ENCODE measurements around the gene GPC1.

The GPC1 gene

DNA sequence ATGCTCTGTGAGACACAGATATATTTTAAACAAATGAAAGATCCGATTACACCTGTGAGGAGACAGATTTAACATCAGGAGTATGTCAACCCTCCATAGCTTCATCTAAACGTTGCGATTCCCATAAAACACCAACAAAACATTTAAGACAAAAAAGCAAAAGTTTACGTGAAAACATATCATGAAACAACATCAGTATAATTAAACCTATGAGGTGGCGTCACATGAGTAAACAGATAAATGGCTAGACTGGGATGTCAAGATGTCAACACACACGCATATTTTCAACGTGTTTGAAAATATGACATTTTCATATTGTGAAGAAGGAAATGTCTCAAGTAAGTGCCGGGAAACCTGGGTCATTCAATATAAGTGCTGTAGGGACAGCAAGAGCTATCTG, 25.5 kb upstream of the GPC1 start:
- DNase-seq (ENCODE audit: low read depth) = no peak
- TF ChIP-seq, protein P1, sequence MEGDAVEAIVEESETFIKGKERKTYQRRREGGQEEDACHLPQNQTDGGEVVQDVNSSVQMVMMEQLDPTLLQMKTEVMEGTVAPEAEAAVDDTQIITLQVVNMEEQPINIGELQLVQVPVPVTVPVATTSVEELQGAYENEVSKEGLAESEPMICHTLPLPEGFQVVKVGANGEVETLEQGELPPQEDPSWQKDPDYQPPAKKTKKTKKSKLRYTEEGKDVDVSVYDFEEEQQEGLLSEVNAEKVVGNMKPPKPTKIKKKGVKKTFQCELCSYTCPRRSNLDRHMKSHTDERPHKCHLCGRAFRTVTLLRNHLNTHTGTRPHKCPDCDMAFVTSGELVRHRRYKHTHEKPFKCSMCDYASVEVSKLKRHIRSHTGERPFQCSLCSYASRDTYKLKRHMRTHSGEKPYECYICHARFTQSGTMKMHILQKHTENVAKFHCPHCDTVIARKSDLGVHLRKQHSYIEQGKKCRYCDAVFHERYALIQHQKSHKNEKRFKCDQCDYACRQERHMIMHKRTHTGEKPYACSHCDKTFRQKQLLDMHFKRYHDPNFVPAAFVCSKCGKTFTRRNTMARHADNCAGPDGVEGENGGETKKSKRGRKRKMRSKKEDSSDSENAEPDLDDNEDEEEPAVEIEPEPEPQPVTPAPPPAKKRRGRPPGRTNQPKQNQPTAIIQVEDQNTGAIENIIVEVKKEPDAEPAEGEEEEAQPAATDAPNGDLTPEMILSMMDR (conservative IDR thresholded peaks at IDR 0.05; ENCODE audit: control insufficient read depth, insufficient read depth, low read depth, low read length) = no peak
- H3K4me3 ChIP-seq (ENCODE audit: control insufficient read depth, low read depth, low read length) = no peak overlapping the region

DNA sequence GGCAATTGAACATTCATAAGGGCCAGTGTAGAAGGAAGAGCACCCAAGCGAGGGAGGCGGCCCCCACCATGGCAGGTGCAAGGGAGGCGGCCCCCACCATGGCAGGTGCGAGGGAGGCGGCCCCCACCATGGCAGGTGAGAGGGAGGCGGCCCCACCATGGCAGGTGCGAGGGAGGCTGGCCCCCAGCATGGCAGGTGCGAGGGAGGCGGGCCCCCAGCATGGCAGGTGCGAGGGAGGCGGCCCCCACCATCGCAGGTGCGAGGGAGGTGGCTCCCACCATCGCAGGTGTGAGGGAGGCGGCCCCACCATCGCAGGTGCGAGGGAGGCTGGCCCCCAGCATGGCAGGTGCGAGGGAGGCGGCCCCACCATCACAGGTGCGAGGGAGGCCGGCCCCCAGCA, 24.7 kb upstream of the GPC1 start:
- H3K4me3 ChIP-seq (ENCODE audit: control insufficient read depth, low read depth, low read length) = no peak overlapping the region
- TF ChIP-seq, protein P1 (conservative IDR thresholded peaks at IDR 0.05; ENCODE audit: control insufficient read depth, insufficient read depth, low read depth, low read length) = no peak
- no peak for DNase-seq (ENCODE audit: low read depth)

DNA sequence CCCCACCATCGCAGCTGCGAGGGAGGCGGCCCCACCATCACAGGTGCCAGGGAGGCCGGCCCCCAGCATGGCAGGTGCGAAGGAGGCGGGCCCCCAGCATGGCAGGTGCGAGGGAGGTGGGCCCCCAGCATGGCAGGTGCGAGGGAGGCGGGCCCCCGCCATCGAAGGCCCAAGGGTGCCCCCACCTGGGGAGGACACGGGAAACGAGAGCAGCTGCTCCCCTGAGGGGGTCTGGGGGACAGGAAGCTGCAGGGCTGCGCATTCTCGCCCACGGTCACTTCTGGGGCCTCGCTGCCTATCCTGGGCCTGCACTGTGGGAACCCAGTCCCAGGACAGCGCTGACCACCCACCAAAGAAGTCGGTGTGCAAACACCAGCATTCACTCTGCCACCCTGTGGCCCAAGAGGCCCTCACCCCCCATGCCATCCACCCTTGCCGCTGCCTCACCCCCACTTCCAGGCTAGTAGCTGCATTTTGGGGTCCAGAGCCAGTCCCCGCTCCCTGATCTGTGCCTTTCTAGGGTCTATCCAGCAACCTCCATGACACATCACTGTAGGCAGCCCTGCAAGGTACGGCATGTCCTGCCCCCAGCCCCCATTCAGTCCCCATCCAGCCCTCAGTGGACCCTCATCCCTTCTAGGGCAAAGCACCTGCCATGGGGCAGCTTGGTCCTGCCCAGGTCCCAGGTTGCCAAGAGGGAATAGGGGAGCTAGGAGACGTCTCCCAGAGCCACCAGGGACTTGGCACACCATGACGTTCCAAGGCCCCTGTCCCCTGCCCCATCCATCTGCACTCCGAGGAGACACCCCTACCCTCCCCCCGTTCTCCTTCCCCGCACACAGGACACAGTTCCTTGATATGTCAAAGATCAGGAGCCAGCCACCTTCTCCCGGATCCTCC, 24.0 kb upstream of the GPC1 start:
- TF ChIP-seq, protein P1 (conservative IDR thresholded peaks at IDR 0.05; ENCODE audit: control insufficient read depth, insufficient read depth, low read depth, low read length) = no peak
- no peak overlapping the region for H3K4me3 ChIP-seq (ENCODE audit: control insufficient read depth, low read depth, low read length)
- DNase-seq (ENCODE audit: low read depth) = no peak

DNA sequence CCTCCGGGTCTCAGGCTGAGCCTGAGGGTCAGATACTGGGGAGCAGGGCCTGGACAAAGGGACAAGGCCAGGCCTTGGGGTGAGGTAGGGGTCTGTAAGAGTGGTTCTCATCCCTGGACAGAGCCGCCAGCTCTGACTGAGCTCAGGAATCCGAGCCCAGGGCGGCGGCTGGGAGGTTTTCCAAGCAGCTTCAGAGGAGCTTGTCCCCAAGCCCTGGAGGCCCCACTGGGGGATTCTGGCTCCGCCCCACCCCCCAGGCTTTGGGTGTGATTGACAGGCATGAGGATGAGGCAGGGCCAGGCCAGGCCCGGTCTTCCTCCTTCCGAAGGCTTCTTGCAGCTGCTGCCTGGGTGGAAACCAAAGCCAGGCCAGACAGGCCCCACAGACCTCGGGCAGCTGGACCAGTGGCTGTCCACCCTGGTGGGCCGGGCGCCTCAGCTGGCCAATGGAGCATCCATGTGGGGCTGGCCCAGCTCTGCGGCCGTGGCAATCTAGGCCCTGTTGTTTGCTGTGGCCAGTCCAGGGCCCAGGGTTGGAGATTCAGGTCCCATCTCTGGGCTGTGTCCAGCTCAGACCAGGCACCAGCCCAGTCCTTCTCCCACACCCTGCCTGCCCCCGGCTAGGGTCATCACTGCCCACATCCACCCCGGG, 23.1 kb upstream of the GPC1 start:
- no peak for DNase-seq (ENCODE audit: low read depth)
- TF ChIP-seq, protein P1 (conservative IDR thresholded peaks at IDR 0.05; ENCODE audit: control insufficient read depth, insufficient read depth, low read depth, low read length) = no peak
- H3K4me3 ChIP-seq (ENCODE audit: control insufficient read depth, low read depth, low read length) = no peak overlapping the region

DNA sequence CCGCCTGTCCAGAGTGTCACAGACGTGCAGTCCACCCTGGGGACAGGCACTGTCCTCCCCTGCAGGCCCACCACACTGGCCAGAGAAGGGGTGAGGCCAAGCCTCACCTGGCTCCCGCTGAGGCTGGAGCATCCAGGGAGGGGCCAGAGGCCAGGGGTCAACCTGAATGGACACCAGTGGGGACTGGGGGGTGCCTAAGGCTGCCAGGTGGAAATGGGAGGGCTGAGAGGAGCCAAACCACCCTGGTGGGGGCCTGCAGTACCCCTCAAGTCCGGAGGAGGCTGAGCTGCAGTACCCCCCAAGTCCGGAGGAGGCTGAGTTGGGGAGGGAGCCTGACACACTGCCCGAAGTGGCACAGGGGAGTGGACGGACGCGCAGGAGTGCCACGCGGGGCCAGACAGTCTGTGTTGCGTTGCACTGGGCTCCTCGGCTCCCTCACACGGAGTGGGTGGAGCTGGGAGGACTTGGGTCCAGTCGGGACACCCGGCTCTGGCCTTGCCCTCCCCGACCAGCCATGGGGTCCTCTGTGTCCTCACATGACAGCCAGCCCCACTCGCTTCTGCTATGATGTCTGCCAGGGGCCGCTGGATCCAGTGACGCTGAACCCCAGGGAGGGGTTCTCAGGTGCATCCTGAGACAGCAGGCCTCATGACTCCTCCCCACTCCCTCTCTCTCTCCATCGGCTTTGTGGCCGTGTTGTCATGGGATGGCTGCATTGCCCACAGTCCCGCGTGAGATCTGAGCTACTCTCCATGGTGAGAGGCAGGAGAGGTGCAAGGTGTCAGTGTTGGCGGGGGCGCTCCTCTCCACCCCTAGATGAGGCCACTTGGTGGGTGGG, 22.3 kb upstream of the GPC1 start:
- TF ChIP-seq, protein P1 (conservative IDR thresholded peaks at IDR 0.05; ENCODE audit: control insufficient read depth, insufficient read depth, low read depth, low read length) = no peak
- no peak overlapping the region for H3K4me3 ChIP-seq (ENCODE audit: control insufficient read depth, low read depth, low read length)
- no peak for DNase-seq (ENCODE audit: low read depth)

DNA sequence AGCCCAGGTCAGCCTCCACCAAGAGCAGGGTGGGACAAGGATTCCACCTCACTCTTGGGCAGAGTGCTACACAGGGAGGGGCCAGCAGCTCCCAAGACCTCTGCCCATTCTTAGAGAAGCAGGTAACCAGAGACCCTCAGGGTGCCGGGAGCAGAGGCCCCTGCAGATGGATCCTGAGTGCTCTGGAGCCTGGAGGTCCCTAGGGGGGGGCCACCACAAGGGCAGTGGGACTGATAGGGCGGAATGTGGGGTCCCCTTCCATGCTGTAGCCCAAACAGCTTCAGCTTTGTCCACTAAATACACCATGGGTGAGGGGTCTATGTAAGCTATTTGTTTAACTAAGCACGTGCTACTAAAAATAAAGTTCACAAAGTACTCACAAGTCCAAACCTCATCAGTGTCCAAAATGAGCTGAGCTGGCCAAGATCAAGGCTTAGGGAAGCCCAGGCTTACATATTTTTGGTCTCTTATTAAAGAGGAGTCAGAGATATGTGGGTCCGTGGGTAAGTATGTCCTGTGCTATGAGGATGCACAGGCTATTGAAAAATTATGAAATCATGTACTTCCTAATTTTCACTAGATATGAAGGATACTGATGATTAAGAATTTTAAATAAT, 21.5 kb upstream of the GPC1 start:
- TF ChIP-seq, protein P1 (conservative IDR thresholded peaks at IDR 0.05; ENCODE audit: control insufficient read depth, insufficient read depth, low read depth, low read length) = no peak
- H3K4me3 ChIP-seq (ENCODE audit: control insufficient read depth, low read depth, low read length) = no peak overlapping the region
- no peak for DNase-seq (ENCODE audit: low read depth)
